NCI-H2196 (cell line): Measurements from ENCODE around the gene DCDC2B.
A peak's percentile ranks its signal among the peaks of the same experiment; 100 is the strongest.

Experiments
- DNase-seq: peaks from one replicate; lab custom pipeline; 2025; ENCODE audit not compliant: unreplicated experiment; lab: John Stamatoyannopoulos, UW

The DCDC2B gene

DNA sequence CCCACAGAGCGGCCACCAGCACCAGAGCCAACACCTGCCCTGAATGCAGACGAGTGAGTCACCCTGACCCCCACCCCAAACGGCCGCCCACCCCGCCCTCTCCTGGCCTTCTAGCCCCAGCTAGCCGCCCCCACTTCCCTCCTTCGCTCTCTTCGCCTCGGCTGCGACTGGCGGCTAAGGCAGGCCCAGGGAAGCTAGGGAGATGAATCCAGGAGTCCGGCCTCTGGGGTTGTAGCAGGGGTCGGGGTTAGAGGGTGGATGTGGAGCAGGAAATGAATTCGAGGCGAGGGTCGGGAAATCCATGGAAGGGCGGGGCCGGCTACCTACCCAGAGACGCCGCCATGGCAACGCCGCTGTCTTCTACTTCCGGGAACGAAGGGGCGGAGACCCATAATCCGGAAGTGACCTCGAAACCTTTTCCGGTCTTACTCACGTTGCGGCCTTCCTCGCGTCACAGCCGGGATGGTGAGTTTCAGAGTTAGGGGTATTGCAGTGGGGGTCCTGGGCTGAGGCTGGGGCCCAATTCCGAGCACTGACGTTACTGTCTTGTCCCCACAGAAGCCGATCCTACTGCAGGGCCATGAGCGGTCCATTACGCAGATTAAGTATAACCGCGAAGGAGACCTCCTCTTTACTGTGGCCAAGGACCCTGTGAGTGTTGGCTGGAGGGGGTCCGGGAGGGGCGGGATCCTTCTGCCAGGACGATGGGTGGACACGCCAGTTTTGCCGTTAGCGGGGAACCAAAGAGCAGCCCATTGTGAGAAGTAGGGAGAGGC lies 13.3 kb downstream of the DCDC2B start, which contains the start of the genes EIF3I and TMEM234:
TSS of gene EIF3I (plus strand) at position 428 of the 776 bp plus-strand sequence. CDS start at position 463, 35 bp downstream.
TSS of gene TMEM234 (minus strand) at position 374 of the 776 bp plus-strand sequence. CDS start at position 343, 31 bp downstream.
- DNase-seq = peak; percentile 94

DNA sequence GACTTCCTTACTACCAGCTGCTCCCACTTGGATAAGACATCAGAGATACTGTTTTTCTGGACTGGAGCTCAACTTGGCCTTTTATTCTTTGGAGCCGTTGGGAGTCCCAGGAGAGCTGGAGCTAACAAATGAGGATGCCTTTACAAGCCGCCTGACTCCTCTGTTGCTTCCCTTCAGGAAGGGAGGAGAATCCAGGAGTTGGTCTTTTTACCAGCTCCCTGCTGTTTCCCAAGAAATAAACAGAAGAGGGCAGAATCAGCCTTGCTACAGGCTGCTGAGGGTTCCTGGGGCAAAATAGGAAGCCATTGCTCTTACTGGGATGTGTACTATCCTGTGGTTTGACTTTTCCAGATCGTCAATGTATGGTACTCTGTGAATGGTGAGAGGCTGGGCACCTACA lies 14.8 kb downstream of the DCDC2B start:
- DNase-seq = no peak

DNA sequence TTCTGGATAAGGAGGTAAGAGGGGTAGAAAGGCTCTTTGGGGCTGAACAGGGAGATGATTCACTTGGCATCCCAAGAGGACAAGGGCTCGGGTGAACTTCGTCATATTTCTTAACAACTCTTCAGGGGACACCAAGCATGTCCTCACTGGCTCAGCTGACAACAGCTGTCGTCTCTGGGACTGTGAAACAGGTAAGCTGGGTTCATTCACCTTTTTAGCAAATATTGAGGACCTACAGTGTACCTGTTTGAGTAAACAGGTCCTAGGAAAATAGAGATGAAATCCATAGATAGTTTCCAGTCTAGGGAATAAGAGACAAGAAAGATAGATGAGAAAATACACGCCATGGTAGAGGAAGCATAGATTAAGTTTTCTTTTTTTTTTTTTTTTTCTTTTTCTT lies 15.4 kb downstream of the DCDC2B start:
- no peak for DNase-seq

DNA sequence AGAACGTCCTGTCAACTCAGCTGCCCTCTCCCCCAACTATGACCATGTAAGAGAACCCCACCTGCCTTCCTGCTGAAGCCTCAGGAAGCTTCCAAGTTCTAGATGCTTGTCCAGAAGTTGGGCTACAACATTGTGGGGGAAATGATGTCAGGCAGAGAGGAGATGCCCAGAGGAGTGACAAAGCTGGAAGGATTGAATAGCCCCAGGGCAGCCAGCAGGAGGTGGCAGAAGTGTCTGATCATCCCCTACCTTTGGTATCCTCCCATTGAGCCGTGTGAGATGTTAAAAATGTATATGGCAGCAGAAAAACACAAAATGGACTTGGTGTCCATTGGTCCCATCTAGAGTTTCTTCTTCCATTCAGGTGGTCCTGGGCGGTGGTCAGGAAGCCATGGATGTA lies 19.9 kb downstream of the DCDC2B start:
- DNase-seq = no peak

DNA sequence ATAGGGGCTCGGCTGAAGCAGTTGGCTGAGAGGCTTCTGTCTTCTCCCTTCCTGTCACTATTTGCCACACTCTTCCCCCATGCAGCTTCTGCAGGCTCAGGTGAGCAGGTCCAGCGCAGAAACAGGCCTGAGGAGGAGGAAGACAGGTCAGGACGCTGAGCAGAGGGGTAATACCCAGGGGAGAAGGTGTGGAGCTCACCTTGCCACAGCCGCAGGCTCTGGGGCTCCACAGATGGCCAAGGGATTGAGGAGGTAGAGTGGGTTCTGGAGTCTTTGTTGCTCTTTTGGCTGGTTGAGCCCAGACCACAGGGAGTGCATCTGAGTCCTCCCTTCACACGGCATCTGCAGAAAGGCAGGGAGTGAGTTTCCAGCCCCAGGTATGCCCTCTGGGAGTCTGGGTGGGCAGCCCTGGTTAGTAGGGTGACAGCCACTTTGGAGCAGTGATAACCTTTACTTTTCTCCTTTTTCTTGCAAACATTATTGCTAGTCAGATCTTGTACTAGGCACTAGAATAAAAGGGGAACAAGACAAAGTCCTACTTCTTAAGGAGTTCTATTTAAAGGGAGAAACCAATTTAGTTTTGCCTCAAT lies 23.0 kb downstream of the DCDC2B start:
- DNase-seq = no peak

DNA sequence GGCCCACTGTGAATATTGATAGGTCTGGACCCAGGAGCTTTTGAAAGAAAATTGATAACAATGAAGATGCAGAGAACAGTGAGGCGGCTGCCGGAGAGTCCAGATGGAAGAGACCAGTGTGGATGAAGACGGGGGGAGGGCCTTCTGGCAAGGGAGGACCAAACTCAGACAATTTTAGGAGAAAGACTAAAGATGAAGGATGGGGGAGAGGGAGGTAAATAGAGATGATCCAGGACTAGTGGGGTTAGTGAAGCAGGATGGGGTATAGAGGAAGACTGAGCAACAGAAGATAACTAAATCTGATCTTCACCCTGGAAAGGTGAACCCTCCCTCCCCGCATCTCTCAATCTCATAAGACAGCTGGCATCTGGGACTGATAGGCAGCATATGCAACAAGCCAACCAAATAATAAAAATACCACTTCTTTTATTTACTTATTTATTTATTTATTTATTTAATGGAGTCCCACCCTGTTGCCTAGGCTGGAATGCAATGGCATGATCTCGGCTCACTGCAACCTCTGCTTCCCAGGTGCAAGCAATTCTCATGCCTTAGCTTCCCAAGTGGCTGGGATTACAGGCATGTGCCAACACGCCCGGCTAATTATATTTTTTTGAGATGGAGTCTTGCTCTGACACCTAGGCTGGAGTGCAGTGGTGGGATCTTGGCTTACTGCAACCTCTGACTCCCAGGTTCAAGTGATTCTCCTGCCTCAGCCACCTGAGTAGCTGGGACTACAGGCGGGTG lies 23.8 kb downstream of the DCDC2B start:
- no peak for DNase-seq

DNA sequence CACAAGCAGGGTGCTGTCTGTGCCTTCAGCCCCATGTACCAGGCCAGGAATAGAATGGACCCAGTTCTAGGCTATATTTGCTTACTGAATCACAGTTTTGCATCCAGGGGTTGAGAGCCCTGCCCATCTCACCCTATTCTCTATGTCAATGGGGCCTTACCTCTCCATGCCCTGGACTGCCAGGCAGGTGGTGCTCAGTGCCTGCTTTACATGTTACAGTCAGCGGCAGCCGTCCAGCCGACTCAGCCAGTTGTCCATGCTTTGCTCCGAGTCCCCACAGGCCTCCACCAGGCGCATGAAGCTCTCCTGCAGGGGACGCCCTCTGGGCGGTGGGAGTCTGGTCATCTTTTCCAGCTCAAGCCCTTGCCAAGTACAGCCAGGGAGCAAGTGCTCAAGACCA lies 25.9 kb downstream of the DCDC2B start:
- no peak for DNase-seq

DNA sequence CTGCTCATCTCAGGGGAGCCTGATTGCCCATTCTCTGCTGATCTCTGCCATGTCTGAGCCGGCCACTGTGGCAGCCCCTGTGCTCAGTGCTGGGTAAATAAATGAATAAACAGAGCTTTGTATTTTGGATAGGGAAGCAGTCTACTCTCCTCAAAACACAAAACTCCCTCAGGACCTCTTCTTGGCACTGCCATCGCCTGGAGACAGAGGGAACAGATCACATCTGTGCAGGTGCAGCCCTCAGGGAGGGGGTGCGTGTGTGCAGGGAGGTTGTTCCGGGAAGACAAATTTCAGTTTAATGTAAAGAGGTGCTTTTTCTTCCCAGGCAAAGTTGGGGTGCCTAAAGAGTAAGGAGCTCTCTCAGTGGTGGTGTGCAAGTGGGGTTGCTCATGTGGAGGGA lies 30.4 kb downstream of the DCDC2B start:
- DNase-seq = peak; percentile 55

DNA sequence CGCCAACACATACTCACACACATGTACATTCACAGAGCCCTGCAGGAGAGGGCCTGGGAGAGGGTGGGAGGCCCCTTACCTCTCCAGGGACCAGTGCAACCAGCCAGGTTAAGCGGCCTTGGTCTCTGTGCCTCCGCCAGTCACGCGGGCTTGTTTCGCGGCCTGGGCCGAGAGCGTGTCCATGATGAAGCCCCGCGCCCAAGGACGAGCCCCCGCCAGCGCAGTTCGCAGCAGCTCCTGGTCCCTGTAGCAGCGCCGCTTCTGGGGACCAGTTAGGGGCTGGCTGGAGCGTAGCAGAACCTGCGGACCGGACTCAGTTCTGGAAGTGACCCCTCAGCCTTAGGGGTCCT lies 30.9 kb downstream of the DCDC2B start:
- no peak for DNase-seq

DNA sequence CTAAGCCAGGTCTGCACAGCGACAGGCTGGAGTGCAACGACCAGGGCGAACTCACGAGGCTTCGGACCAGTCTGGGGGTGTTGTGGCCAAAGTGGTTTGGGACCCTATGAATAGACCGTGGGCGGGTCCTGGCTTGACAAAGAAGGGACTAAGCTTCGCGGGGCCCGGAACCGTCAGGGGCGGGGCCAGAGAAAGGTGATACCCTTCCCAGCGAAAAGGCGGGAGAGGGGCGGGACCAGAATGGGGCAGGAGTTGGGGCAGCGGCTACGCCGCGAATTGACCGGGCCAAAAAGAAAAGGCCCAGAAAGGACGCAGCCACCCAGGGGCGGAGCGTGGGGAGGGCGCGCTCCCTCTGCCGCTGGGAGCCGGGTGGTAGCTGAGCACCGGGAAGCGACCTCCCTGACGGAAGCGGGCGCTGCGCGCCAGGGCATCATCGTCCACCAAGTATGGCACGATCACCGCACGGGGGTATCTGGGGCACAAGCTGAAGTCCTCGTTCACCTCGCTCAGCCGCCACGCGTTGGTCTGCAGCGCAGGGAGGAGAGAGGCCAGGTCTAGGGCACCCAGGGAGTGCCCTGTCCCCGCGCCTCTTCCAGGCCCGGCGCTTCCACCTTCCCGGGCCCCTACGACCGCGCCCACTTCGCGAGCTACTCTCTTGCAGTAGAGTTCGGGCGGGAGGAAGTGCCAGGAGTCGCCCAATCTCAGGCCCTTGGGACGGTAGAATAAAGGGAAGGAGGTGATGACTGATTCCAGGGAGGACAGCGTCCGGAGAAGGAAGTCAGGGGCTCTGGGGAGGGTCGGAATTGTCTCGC lies 31.5 kb downstream of the DCDC2B start:
- DNase-seq = peak; percentile 92

DNA sequence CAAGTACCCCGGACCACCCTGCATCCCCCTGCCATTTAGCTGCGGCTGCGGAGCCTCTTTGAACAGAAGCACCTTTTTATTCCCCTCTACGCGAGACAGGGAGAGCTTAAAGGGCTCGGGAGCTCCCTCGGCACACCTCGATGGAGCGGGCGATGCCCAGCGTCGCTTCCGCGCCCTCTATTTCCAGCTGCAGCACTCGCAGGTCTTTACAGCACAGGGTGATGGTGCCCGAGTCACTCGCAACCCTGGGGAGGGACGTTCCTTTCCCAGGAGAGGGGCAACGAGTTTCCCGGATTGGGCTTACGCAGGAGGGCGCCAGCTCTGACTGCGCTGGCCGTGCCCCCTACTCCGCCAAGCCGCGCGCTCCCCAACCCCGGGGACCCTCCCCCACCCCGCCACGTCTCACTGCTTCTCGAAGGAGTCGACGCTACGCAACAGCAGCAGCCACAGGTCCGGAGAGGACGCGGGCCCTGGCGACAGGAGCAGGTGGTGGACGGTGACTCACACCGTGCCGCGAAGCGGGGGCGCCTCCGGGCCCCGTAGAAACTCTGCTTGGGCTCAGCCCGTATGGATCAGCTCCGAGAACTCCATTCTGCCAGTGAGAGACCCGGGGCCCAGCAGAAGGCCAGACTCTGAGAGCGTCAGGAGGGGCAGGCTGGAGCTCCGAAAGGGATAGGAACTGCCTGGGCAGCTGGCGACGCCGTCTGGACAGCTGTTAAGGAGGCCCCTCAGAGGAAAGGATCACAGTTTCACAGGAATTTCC lies 32.3 kb downstream of the DCDC2B start:
- DNase-seq = peak; percentile 65

DNA sequence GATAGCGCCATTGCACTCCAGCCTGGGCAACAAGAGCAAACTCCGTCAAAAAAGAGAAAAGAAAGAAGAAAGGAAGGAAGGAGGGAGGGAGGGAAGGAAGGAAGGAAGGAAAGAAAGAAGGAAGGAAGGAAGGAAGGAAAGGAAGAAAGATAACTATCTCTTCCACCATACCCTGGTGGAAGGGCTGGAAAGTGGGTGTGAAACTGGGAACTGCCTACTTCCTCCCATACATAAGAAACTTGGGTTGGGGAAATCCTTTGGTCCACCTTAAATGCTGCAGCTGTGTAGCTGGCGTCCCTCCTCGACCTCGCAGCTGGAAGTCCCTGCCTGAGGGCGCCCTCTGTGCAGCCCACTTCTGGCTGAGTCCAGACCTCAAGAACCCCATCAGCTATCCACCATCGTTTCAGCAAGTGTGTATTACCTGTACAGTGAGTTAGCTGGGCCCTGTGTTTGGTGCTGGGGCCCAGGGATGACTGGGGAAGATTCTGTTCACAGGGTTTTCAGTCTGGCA lies 33.5 kb downstream of the DCDC2B start:
- no peak for DNase-seq

DNA sequence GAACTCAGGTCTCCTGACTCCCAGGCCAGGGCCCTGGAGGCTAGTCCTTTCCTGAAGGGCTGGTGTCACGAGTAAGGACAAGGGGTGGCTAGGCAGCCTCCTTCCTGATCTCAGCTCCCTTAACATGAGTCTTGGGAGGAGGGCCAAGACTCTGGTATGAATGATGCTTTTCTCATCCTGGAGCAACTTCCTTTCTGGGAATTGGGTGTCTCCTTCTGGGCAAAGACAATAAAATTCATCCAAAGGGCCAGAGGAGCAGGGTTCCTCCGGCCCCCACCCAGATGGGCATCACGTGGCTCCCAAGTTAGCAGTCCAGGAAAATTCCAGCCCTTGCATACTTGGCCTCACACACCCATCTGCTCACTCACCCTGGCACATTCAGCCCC lies 38.0 kb downstream of the DCDC2B start, which contains the start of gene FAM167B:
TSS of gene FAM167B (plus strand) at position 335 of the 386 bp plus-strand sequence. CDS start 200 bp downstream, outside the sequence.
- DNase-seq = no peak

DNA sequence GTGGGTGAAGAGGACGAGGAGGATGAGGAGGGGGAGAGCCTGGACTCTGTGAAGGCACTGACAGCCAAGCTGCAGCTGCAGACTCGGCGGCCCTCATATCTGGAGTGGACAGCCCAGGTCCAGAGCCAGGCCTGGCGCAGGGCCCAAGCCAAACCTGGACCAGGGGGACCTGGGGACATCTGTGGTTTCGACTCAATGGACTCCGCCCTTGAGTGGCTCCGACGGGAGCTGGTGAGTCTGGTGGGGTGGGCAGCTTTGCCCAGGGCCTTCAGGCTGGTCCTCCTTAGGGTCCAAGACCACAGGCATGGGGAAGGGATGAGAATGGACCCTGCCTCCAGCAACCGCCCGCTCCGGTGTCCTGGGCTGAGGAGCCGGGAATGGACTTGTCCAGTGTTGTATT lies 38.6 kb downstream of the DCDC2B start:
- no peak for DNase-seq

DNA sequence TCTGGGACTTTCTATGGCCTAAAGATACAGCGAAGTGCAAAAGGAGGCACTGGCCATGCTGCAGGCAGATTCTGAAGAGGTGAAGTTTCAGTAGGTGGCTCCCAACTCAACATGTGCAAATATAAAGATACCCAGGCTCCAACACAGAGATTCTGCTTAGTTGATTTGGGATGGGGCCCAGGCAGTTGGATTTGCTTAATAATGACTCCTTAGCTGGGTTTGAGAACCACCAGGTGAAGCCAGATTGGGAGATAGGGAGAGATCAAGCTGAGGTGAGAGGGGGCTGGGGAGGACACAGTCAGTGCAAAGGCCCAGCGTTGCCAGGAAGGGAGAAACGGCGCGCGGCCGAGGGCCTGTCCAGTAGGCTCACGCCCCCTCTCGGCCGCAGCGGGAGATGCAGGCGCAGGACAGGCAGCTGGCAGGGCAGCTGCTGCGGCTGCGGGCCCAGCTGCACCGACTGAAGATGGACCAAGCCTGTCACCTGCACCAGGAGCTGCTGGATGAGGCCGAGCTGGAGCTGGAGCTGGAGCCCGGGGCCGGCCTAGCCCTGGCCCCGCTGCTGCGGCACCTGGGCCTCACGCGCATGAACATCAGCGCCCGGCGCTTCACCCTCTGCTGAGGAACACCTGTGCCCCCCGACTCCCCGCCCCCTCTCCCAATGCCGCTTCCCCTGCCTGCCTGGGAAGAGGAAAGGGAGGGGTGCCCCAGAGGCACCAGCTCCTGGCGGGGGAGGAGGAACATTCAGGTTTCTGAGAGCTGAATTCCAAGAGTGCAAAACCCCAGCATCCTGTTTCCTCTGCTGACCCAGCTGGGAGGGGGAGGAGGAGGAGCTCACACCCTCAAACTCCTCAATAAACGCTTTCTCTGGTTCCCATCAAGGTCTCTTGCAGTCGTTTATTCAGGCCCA lies 39.3 kb downstream of the DCDC2B start:
- peak; percentile 90 for DNase-seq

DNA sequence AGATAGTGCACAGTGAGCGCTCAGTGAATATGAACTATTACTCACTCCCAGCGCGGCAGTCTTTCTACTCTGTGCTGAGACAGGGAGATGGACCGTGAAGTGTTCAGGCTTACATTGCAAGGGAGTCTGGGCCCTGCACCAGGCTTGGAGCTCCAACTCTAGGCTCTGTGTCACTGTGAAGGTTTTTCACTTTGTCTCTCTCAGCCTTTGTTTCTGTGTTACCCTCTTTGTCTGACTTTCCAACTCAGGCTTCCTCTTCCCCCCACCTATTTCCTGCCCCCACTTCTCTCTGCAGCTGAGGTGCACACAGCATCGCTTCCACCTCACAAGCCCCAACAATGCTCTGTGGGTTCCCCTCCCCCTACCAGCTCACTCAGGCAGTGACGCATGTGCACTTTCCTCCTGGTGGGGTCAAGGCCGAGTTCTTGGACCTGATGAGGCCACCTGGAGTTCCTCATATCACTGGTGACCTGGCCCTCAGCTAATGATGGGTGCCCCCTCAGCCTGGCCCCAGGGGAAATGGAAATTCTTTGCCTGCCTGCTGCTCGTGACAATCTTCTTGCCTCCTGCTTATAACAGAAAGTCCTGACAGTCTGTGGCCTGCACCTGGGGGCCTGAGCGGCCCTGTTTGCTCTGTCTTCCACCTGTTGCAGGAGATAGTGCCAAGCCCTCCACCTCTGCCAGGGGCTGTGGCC lies 41.1 kb downstream of the DCDC2B start:
- no peak for DNase-seq

DNA sequence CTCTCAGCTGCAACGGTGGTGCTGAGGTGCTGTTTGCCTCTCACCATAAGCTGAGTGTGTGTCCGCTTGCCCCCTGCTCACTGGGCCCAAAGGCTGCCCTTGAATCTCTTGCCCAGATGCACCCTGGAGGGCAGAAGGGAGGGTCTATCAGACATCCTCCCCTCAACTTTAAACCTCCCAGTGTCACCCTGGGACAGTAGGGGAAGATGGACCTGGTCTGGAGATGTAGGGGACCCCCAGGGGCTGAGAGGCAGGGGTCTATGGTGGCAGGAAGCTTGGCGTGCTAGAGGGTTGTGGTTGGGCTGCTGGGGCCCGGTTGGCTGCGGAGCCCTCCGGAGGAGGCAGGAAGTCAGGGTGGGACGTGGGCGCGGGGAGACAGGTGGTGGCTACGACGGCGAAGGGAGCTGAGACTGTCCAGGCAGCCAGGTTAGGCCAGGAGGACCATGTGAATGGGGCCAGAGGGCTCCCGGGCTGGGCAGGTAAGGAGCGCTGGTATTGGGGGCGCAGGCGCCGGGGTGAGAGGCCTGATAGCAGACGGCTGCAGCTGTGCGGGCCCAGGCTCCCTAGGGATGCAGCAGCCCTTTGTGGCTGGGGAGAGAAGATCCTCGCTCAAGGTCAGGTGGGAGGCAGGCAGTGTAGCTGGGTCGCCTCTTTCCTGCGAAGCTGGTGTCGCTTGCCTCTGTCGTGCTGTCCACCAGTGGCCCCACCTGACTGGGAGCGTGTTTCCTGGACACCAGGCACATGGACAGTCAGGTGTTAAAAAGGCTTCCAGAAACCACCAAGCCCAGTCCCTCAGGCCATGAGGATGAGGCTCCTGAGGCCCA lies 42.2 kb downstream of the DCDC2B start, which contains the start of gene LCK:
TSS of gene LCK (plus strand) at position 373 of the 824 bp plus-strand sequence. CDS start 23,065 bp downstream, outside the sequence.
- no peak for DNase-seq
